CD4-positive, alpha-beta memory T cell (primary cell): ENCODE data around the gene HIP1. TPM values are rescaled to one million over a fixed set of nuclear protein-coding genes. Genes with fewer than 3 reads are reported as not detected.
"Not testable (repeated sequence)": the region's sequence is repeated elsewhere in the genome, so short reads cannot be mapped to it uniquely, and the experiment has no call there.

Source experiments
- CTCF ChIA-PET: fragments of 350-600 bp; sonication (Branson Sonifier 250); formaldehyde crosslinking; loops from one replicate; lab custom pipeline; 2021; ENCODE audit warnings: inconsistent platforms; ENCODE audit not compliant: partially characterized antibody; lab: Charles Lee
- POLR2A ChIA-PET: fragments of 350-600 bp; sonication (Branson Sonifier 250); formaldehyde crosslinking; loops from one replicate; lab custom pipeline; 2021; ENCODE audit not compliant: partially characterized antibody; lab: Charles Lee
- DNase-seq, 5 donors: peaks; one replicate each; pipeline versions ENCODE4 v3.0.0 to v3.0.0-alpha.2; 2020 to 2022; ENCODE audit warnings: mixed read lengths in 1 of 5
- H3K27ac ChIP-seq: one replicate; pipeline ENCODE4 v1.7.0; 2013; ENCODE audit warnings: low read depth, low read length
- H3K27me3 ChIP-seq: 2 replicates; pipeline ENCODE4 v1.7.0; 2013; ENCODE audit warnings: mild to moderate bottlenecking, low read length, moderate library complexity; ENCODE audit not compliant: insufficient read depth
- H3K36me3 ChIP-seq: 2 replicates; pipeline ENCODE4 v1.7.0; 2013; ENCODE audit warnings: mild to moderate bottlenecking, low read length, moderate library complexity; ENCODE audit not compliant: insufficient read depth
- H3K4me1 ChIP-seq: 2 replicates; pipeline ENCODE4 v1.7.0; 2013; ENCODE audit warnings: mild to moderate bottlenecking, low read length, moderate library complexity; ENCODE audit not compliant: insufficient read depth
- H3K4me3 ChIP-seq, 2 donors: one replicate each; pipeline ENCODE4 v1.7.0; 2013; ENCODE audit warnings: low read length in 2 of 2, mild to moderate bottlenecking in 1 of 2
- H3K9me3 ChIP-seq, 2 donors: one replicate each; pipeline ENCODE4 v1.7.0; 2013; ENCODE audit warnings: low read length in 2 of 2, control low read depth in 1 of 2; ENCODE audit not compliant: control insufficient read depth in 1 of 2
- H3K27ac Mint-ChIP-seq, 7 donors: one replicate each; pipeline ENCODE4 v1.8.0; 2020 to 2021; ENCODE audit warnings: mixed read lengths in 7 of 7, mild to moderate bottlenecking in 6 of 7, inconsistent platforms in 3 of 7, moderate library complexity in 3 of 7
- H3K27me3 Mint-ChIP-seq, 2 donors: one replicate each; pipeline ENCODE4 v1.8.0; 2020 to 2021; ENCODE audit warnings: mixed read lengths in 2 of 2
- H3K36me3 Mint-ChIP-seq, 2 donors: one replicate each; pipeline ENCODE4 v1.8.0; 2020 to 2021; ENCODE audit warnings: mixed read lengths in 2 of 2, inconsistent platforms in 1 of 2, mild to moderate bottlenecking in 1 of 2
- H3K4me1 Mint-ChIP-seq, 4 donors: one replicate each; pipeline ENCODE4 v1.8.0; 2020 to 2021; ENCODE audit warnings: mixed read lengths in 4 of 4, mild to moderate bottlenecking in 1 of 4
- H3K4me3 Mint-ChIP-seq, 8 donors: one replicate each; pipeline ENCODE4 v1.8.0; 2020 to 2021; ENCODE audit warnings: mixed read lengths in 8 of 8, mild to moderate bottlenecking in 7 of 8, moderate library complexity in 6 of 8, inconsistent platforms in 3 of 8
- H3K9me3 Mint-ChIP-seq, 8 donors: one replicate each; pipeline ENCODE4 v1.8.0; 2020 to 2021; ENCODE audit warnings: mixed read lengths in 8 of 8, mild to moderate bottlenecking in 5 of 8, inconsistent platforms in 3 of 8, moderate library complexity in 1 of 8
- intact Hi-C: fragments of 100-400 bp; cut with micrococcal nuclease; formaldehyde crosslinking; loops from one replicate; pipeline ENCODE4 v1.15.1; 2023
- polyA plus RNA-seq, 2 donors: library from polyadenylated mRNA; unstranded; fragments of 300-500 nt; fragmentation: Illumina TruSeq; gene quantifications; one replicate each; pipeline ENCODE4 v1.2.3, GENCODE V29; 2021
- total RNA-seq, 2 experiments: library from RNA; stranded (reverse); gene quantifications; one replicate each; pipeline ENCODE4 v1.2.3, GENCODE V29; 2021

HIP1 gene
- total and polyA plus RNA-seq, 4 experiments from 2014 or later = 2.2 to 3.5 (median 3.1) TPM; not detected in 1

- H3K36me3 Mint-ChIP-seq, H3K27me3 ChIP-seq, CTCF ChIA-PET, H3K27me3 Mint-ChIP-seq, H3K9me3 Mint-ChIP-seq, H3K4me1 ChIP-seq, POLR2A ChIA-PET, H3K36me3 ChIP-seq, H3K9me3 ChIP-seq, DNase-seq: not testable (repeated sequence)
- H3K27ac ChIP-seq = peak overlapping the region; percentile 70
- Mint-ChIP-seq H3K27ac (peak overlapping the region; percentile 64 to 91 (median 82)), H3K4me1 (peaks cover 6 to 23% (median 8%) of the 10 kb centered on the region in 4 donors), H3K4me3 (peak overlapping the region; percentile 86 to 93 (median 91))
- intact Hi-C loops = loop anchor here (5.0 kb wide), 1 partner anchor 42 kb away; no protein-coding TSS in a partner anchor
- peak overlapping the region in 1 of 2 donors; percentile 75 for H3K4me3 ChIP-seq
Observed at GRCh38 chr7:75485355-75485978, 253.3 kb downstream of the HIP1 start.

Other genes with a start within 250 kb of the HIP1 start
- under 1 TPM in 1 of 2 experiments, not detected in 1; 0.29 TPM for gene SPDYE5, start 246.6 kb downstream of the HIP1 start, total RNA-seq
- under 1 TPM in 1 of 2 donors, not detected in 1; 0.56 TPM for gene SPDYE5, start 246.6 kb downstream of the HIP1 start, polyA plus RNA-seq
- gene CCL26, start 33.3 kb upstream of the HIP1 start, total RNA-seq = not detected
- gene CCL26, start 33.3 kb upstream of the HIP1 start, polyA plus RNA-seq = not detected
- gene CCL24, start 74.9 kb upstream of the HIP1 start, total RNA-seq = not detected
- not detected for gene CCL24, start 74.9 kb upstream of the HIP1 start, polyA plus RNA-seq
- 10 to 100 TPM; 47.1 to 53.2 TPM for gene RHBDD2, start 140.1 kb upstream of the HIP1 start, total RNA-seq
- 100 to 1,000 TPM; 108 to 119 TPM for gene RHBDD2, start 140.1 kb upstream of the HIP1 start, polyA plus RNA-seq
- gene POR, start 176.2 kb upstream of the HIP1 start, total RNA-seq = 10 to 100 TPM; 60.2 to 71.1 TPM
- gene POR, start 176.2 kb upstream of the HIP1 start, polyA plus RNA-seq = 10 to 100 TPM; 45.6 to 47.7 TPM